GM08714 (cell line): ENCODE data around the gene NOSIP.

ENCODE experiments used
- H3K4me3 ChIP-seq: fragments of 200-500 bp; sonication (Bioruptor generic); 2 replicates; pipeline ENCODE4 v1.5.1; 2014; ENCODE audit warnings: mild to moderate bottlenecking, low read length, inconsistent platforms
- ZNF274 ChIP-seq: IDR thresholded peaks from 2 replicates; pipeline ENCODE4 v1.6.1; 2012; ENCODE audit warnings: mild to moderate bottlenecking, low read depth, low read length

Gene NOSIP

GRCh38 chr19:49590971-49591730 lies 10.8 kb upstream of the NOSIP start, which contains the start of gene PRR12:
TSS of gene PRR12 (plus strand) at chr19:49591182. CDS start at chr19:49591655, 473 bp downstream.
- no peak for TF ChIP-seq ZNF274
- H3K4me3 ChIP-seq: peak within 1 kb of the TSS; percentile 86

- peak overlapping the region; percentile 86 for H3K4me3 ChIP-seq
- TF ChIP-seq ZNF274: no peak
These were observed 10.0 kb upstream of the NOSIP start for GRCh38 chr19:49590071-49590970.

- H3K4me3 ChIP-seq: no peak overlapping the region
- no peak for TF ChIP-seq ZNF274
These were observed 9.1 kb upstream of the NOSIP start for GRCh38 chr19:49589502-49589905.

DNA sequence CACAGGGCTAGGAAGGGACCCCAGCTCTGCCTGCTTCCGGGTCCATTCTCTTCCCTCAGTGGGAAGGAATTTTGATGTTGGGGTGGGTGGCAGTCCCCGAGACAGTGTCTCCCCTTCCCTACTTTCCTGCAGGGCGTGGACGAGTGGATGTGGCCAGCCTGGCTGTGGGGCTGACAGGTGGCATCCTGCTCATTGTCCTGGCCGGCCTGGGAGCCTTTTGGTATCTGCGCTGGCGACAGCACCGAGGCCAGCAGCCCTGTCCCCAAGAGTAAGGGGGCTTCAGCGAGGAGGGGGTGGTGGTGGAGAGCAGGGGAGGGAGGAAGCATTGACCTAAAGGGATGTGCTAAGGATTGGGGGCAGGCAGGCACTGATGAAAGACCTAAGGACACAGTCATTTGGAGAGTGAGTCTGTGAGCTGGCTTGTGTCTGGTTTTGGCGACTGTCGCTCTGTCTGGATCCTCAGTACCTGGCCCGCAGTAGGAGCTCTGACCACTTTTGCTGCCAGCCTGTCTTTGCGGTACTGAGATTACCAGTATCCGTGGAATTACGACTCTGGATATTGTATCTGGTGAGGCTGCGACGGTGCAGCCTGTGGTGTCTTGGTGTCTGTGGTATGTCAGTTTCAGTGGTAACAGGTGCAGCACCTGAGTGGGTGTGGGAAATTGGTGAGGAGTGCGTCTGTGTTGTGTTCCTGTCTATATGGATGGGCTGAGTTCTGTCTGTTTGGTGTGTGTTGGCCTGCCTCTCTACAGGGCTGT lies 8.2 kb upstream of the NOSIP start:
- no peak for TF ChIP-seq ZNF274
- H3K4me3 ChIP-seq: no peak overlapping the region

DNA sequence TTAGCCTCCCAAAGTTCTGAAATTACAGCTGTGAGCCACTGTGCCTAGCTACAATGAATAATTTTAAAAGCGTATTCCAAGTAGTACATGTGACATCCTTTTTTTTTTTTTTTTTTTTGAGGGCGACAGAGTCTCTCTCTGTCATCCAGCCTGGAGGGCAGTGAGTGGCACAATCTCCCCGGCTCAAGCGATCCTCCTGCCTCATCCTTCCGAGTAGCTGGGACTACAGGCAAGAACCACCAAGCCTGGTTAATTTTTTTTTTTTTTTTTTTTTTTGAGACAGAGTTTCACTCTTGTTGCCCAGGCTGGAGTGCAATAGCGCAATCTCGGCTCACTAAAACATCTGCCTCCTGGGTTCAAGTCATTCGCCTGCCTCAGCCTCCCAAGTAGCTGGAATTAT lies 6.9 kb upstream of the NOSIP start:
- TF ChIP-seq ZNF274: no peak
- no peak overlapping the region for H3K4me3 ChIP-seq

DNA sequence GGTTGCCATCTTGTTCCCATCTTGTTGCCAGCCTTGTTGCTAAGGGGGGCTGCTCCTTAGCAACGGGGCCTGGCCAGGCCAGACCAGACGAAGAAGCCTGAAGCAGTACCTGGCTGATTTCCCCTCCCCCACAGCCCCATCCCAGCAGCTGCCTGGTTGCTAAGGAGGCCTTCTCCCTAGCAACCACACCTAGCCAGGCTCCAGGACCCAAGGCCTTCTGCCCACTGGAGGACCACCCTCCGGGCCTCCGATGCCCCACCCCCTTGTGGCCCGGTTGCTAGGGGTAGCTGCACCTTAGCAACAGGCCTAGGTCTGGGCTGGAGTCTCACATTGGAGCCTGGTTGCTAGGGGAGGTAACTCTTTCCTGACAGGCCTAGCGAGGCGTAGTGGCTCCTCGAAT lies 4.7 kb upstream of the NOSIP start:
- no peak overlapping the region for H3K4me3 ChIP-seq
- TF ChIP-seq ZNF274: no peak

DNA sequence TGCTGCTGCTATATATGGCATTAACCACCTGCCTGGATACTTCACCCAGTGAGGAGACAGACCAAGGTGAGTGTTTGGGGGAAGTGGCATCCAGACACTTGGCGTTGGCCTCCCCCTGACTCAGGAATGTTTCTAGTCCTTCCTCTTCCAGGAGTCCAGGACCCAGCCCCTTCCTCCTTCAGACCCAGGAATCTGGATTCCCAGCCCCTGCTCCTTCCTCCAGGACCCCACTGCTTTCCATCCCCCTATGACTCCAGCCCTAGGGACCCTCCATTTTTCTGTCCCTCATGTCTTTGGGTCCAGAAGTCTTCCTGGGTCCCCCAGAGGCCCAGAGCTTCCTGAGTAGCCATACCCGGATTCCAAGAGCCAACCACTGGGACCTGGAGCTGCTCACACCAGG lies 2.9 kb upstream of the NOSIP start:
- TF ChIP-seq ZNF274: no peak
- no peak overlapping the region for H3K4me3 ChIP-seq

GRCh38 chr19:49581007-49581508 lies 702 bp upstream of the NOSIP start, which contains the start of gene PRRG2:
TSS of gene PRRG2 (plus strand) at chr19:49581316. CDS start at chr19:49583220, 1,904 bp downstream.
- TF ChIP-seq ZNF274: no peak
- peak within 1 kb of the TSS; percentile 94 for H3K4me3 ChIP-seq

DNA sequence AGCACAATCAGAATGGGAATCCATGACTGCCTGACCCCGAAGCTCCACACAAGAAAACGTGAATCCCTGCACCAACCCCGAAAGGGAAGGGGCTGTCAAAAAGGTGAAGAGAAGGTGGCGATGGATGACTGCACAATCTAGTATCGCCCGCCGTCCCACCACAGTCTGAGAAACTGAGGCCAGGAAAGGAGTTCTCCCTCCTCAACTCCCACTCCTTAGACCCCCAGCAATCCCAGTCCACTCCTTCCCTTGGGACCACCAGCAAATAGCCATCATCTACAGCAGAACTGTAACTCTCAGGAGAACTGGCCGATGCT lies 451 bp downstream of the NOSIP start:
- H3K4me3 ChIP-seq: peak overlapping the region; percentile 94
- no peak for TF ChIP-seq ZNF274

GRCh38 chr19:49579193-49579592 lies 1.2 kb downstream of the NOSIP start:
- peak overlapping the region; percentile 94; the same call in 1 of the 2 replicates for H3K4me3 ChIP-seq
- TF ChIP-seq ZNF274: no peak

DNA sequence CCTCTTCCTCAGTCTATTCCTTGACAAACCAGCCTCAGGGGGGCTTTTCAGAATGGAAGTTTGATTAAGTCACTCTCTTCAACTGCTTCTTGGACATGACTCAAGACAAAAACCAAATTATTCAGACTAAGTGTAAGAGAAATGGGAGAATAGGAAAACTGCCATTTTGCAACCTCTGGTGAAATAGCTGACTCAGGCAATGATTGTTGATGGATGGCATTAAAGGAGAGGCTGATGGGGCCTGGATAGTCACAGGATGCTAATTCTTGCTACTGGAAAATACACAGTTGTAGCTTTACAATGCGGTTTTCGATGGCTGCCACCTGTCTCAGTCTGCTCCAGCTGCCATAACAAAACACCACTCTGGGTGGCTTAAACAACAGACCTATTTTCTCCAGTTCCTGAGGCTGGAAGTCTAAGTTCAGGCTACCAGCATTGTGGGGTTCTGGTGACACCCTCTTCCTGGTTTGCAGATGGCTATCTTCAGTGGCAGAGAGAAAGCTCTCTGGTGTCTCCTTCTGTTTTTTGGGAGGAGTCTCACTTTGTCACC lies 6.1 kb downstream of the NOSIP start:
- no peak overlapping the region for H3K4me3 ChIP-seq
- TF ChIP-seq ZNF274: no peak

GRCh38 chr19:49573425-49573824 lies 6.9 kb downstream of the NOSIP start:
- TF ChIP-seq ZNF274: no peak
- H3K4me3 ChIP-seq: no peak overlapping the region

DNA sequence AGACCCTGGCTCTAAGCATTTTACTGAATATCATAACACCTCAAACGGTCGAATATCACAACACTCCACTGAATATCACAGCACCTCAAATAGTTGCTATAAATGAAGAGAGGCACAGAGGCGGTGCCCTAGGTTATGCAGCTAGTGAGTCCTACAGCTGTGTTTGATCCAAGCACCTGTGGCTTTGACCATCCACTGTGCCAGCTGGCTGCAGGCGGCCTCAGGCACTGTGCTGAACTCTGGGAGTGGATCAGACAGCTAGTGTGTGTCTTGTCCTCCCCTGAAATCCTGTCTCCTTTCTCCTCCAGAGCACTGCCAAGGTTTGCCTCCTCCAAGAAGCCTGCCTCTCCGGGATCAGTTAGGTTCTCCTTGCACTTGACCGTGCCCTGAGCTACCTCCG lies 7.3 kb downstream of the NOSIP start:
- H3K4me3 ChIP-seq: no peak overlapping the region
- TF ChIP-seq ZNF274: no peak
